Osteoblast (primary cell): ENCODE results near the gene COX6A1. TPM values are rescaled to one million over a fixed set of nuclear protein-coding genes. Genes with fewer than 3 reads are reported as not detected.

Source experiments
- DNase-seq: peaks from one replicate; pipeline ENCODE4 v3.0.0; 2011; ENCODE audit warnings: low spot score, mixed read lengths; ENCODE audit not compliant: insufficient read length; ENCODE audit errors: missing footprints
- H2AFZ ChIP-seq: 2 replicates; pipeline ENCODE4 v1.6.0; 2011; ENCODE audit warnings: mild to moderate bottlenecking, low read length
- H3K27ac ChIP-seq: 2 replicates; pipeline ENCODE4 v1.5.1; 2011; ENCODE audit warnings: mild to moderate bottlenecking, low read depth, low read length, moderate library complexity
- H3K27me3 ChIP-seq: 2 replicates; pipeline ENCODE4 v1.6.0; 2012; ENCODE audit warnings: mild to moderate bottlenecking, control low read depth, inconsistent platforms, low read length, moderate library complexity; ENCODE audit not compliant: insufficient read depth
- H3K36me3 ChIP-seq: 2 replicates; pipeline ENCODE4 v1.5.1; 2011; ENCODE audit warnings: mild to moderate bottlenecking, low read length, control low read depth, moderate library complexity; ENCODE audit not compliant: insufficient read depth
- H3K4me1 ChIP-seq: 2 replicates; pipeline ENCODE4 v1.5.1; 2011; ENCODE audit warnings: mild to moderate bottlenecking, low read length, control low read depth, moderate library complexity; ENCODE audit not compliant: insufficient read depth
- H3K4me2 ChIP-seq: 2 replicates; pipeline ENCODE4 v1.6.0; 2011; ENCODE audit warnings: mild to moderate bottlenecking, low read length; ENCODE audit not compliant: insufficient read depth
- H3K4me3 ChIP-seq: fragments of 200-600 bp; sonication (generic); 3 replicates; pipeline ENCODE4 v1.5.1; 2012; ENCODE audit warnings: mild to moderate bottlenecking, low read length, inconsistent platforms; ENCODE audit not compliant: insufficient read depth
- H3K79me2 ChIP-seq: 2 replicates; pipeline ENCODE4 v1.6.0; 2012; ENCODE audit warnings: mild to moderate bottlenecking, low read length, control low read depth, inconsistent platforms; ENCODE audit not compliant: insufficient read depth
- H3K9me3 ChIP-seq: 2 replicates; pipeline ENCODE4 v1.5.1; 2011; ENCODE audit warnings: low read depth, low read length, control low read depth
- H4K20me1 ChIP-seq: 2 replicates; pipeline ENCODE4 v1.6.0; 2012; ENCODE audit warnings: mild to moderate bottlenecking, low read length, control low read depth; ENCODE audit not compliant: insufficient read depth
- CTCF ChIP-seq: IDR thresholded peaks from 2 replicates; pipeline ENCODE4 v1.5.1; 2011; ENCODE audit warnings: mild to moderate bottlenecking, low read depth, low read length, moderate library complexity; ENCODE audit errors: extremely low read depth
- total RNA-seq: library from RNA; depleted of rRNA; stranded (reverse); fragments of >200 nt; gene quantifications from 2 replicates; pipeline ENCODE4 v1.2.3, GENCODE V29; 2012

COX6A1 gene
- total RNA-seq, 1 donor = 256 TPM

DNA sequence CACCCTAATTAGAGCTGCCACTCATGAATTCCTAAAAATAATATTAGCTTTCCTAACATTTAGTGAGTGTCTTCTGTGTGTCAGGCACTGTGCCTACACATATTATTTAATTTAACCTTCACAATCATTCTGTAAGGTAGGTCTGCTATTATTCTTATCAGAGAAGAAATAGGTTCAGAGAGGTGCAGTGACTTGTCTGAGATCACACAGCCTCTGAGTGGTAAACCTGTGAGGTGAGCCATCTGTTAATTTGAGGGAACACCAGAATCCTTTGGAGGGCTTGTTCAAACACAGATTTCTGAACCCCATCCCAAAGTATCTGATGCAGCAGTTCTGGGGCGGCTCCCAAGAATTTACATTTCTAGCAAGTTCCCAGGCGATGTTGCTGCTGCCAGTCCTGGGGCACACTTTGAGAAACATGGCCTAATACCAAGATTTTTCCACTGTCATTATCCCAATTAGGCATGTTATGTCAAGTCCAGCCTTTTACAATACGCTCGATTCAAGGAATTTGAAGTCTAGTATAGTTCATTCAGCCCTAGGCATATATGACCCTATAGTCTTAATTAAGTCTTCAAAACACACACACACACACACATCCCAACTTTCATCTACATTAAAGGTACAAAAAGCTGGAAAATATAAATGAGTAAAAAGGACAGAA lies 19.9 kb upstream of the COX6A1 start:
- Histone ChIP-seq H4K20me1 (no peaks in the 10 kb centered on the region), H3K9me3 (no peaks in the 10 kb centered on the region), H3K79me2 (no peaks in the 10 kb centered on the region), H3K4me2 (no peak overlapping the region), H3K4me1 (no peaks in the 10 kb centered on the region), H2AFZ (no peak overlapping the region), H3K36me3 (no peaks in the 10 kb centered on the region), H3K27me3 (no peaks in the 10 kb centered on the region), H3K4me3 (no peak overlapping the region), H3K27ac (no peak overlapping the region)
- no peak for TF ChIP-seq CTCF
- no peak for DNase-seq

- Histone ChIP-seq H3K79me2 (no peaks in the 10 kb centered on the region), H3K27ac (no peak overlapping the region), H3K4me3 (no peak overlapping the region), H3K27me3 (no peaks in the 10 kb centered on the region), H2AFZ (no peak overlapping the region), H4K20me1 (no peaks in the 10 kb centered on the region), H3K36me3 (no peaks in the 10 kb centered on the region), H3K4me1 (no peaks in the 10 kb centered on the region), H3K9me3 (no peaks in the 10 kb centered on the region), H3K4me2 (no peak overlapping the region)
- TF ChIP-seq CTCF = no peak
- DNase-seq = no peak
These were observed 16.2 kb upstream of the COX6A1 start for GRCh38 chr12:120421701-120422100.

- no peaks in the 10 kb centered on the region for H3K4me1 ChIP-seq
- H3K4me2 ChIP-seq = no peak overlapping the region
- H3K27me3 ChIP-seq = no peaks in the 10 kb centered on the region
- no peaks in the 10 kb centered on the region for H4K20me1 ChIP-seq
- no peak overlapping the region for H3K27ac ChIP-seq
- DNase-seq = no peak
- no peak for TF ChIP-seq CTCF
- H2AFZ ChIP-seq = no peak overlapping the region
- no peak overlapping the region for H3K4me3 ChIP-seq
- no peaks in the 10 kb centered on the region for H3K9me3 ChIP-seq
- H3K36me3 ChIP-seq = no peaks in the 10 kb centered on the region
- H3K79me2 ChIP-seq = no peaks in the 10 kb centered on the region
These were observed 14.9 kb upstream of the COX6A1 start for GRCh38 chr12:120422892-120423456.

GRCh38 chr12:120425797-120426196 lies 12.1 kb upstream of the COX6A1 start:
- Histone ChIP-seq H3K4me1 (no peaks in the 10 kb centered on the region), H3K9me3 (no peaks in the 10 kb centered on the region), H3K27me3 (no peaks in the 10 kb centered on the region), H2AFZ (no peak overlapping the region), H3K79me2 (no peaks in the 10 kb centered on the region), H3K4me2 (no peak overlapping the region), H3K27ac (no peak overlapping the region), H3K4me3 (no peak overlapping the region), H3K36me3 (no peaks in the 10 kb centered on the region), H4K20me1 (no peaks in the 10 kb centered on the region)
- DNase-seq = no peak
- TF ChIP-seq CTCF = no peak
